Osteoblast (primary cell): Measurements from ENCODE around the gene TACR2. TPM values are rescaled to one million over a fixed set of nuclear protein-coding genes. Genes with fewer than 3 reads are reported as not detected.

Experiments used
- DNase-seq: peaks from one replicate; pipeline ENCODE4 v3.0.0; 2011; ENCODE audit warnings: low spot score, mixed read lengths; ENCODE audit not compliant: insufficient read length; ENCODE audit errors: missing footprints
- H2AFZ ChIP-seq: 2 replicates; pipeline ENCODE4 v1.6.0; 2011; ENCODE audit warnings: mild to moderate bottlenecking, low read length
- H3K27ac ChIP-seq: 2 replicates; pipeline ENCODE4 v1.5.1; 2011; ENCODE audit warnings: mild to moderate bottlenecking, low read depth, low read length, moderate library complexity
- H3K27me3 ChIP-seq: 2 replicates; pipeline ENCODE4 v1.6.0; 2012; ENCODE audit warnings: mild to moderate bottlenecking, control low read depth, inconsistent platforms, low read length, moderate library complexity; ENCODE audit not compliant: insufficient read depth
- H3K36me3 ChIP-seq: 2 replicates; pipeline ENCODE4 v1.5.1; 2011; ENCODE audit warnings: mild to moderate bottlenecking, low read length, control low read depth, moderate library complexity; ENCODE audit not compliant: insufficient read depth
- H3K4me1 ChIP-seq: 2 replicates; pipeline ENCODE4 v1.5.1; 2011; ENCODE audit warnings: mild to moderate bottlenecking, low read length, control low read depth, moderate library complexity; ENCODE audit not compliant: insufficient read depth
- H3K4me2 ChIP-seq: 2 replicates; pipeline ENCODE4 v1.6.0; 2011; ENCODE audit warnings: mild to moderate bottlenecking, low read length; ENCODE audit not compliant: insufficient read depth
- H3K4me3 ChIP-seq: fragments of 200-600 bp; sonication (generic); 3 replicates; pipeline ENCODE4 v1.5.1; 2012; ENCODE audit warnings: mild to moderate bottlenecking, low read length, inconsistent platforms; ENCODE audit not compliant: insufficient read depth
- H3K79me2 ChIP-seq: 2 replicates; pipeline ENCODE4 v1.6.0; 2012; ENCODE audit warnings: mild to moderate bottlenecking, low read length, control low read depth, inconsistent platforms; ENCODE audit not compliant: insufficient read depth
- H3K9me3 ChIP-seq: 2 replicates; pipeline ENCODE4 v1.5.1; 2011; ENCODE audit warnings: low read depth, low read length, control low read depth
- H4K20me1 ChIP-seq: 2 replicates; pipeline ENCODE4 v1.6.0; 2012; ENCODE audit warnings: mild to moderate bottlenecking, low read length, control low read depth; ENCODE audit not compliant: insufficient read depth
- total RNA-seq: library from RNA; depleted of rRNA; stranded (reverse); fragments of >200 nt; gene quantifications from 2 replicates; pipeline ENCODE4 v1.2.3, GENCODE V29; 2012
- TF ChIP-seq, protein P1 (sequence below): IDR thresholded peaks from 2 replicates; pipeline ENCODE4 v1.5.1; 2011; ENCODE audit warnings: mild to moderate bottlenecking, low read depth, low read length, moderate library complexity; ENCODE audit errors: extremely low read depth

Gene TACR2
- total RNA-seq, 1 donor: 0.36 TPM

DNA sequence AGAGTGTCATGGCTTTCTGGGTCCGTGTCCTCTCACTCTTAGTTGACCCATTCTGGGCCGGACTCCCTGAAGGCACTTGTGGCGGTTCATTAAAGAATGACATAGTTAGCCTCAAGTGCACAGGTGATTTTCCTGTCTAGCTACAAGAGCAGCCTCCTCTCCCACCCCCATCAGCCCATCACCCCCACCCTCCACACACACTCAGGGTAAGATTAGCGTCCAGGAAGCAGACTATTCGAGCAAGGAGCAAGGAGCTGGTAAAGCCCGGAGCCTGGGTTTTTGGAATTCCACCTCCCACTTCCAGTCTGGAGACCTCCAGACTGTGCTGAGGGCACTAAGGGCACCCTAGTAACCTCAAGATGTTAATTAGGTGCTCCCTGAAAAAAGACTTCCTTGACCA, 39.5 kb downstream of the TACR2 start:
- TF ChIP-seq, protein P1, sequence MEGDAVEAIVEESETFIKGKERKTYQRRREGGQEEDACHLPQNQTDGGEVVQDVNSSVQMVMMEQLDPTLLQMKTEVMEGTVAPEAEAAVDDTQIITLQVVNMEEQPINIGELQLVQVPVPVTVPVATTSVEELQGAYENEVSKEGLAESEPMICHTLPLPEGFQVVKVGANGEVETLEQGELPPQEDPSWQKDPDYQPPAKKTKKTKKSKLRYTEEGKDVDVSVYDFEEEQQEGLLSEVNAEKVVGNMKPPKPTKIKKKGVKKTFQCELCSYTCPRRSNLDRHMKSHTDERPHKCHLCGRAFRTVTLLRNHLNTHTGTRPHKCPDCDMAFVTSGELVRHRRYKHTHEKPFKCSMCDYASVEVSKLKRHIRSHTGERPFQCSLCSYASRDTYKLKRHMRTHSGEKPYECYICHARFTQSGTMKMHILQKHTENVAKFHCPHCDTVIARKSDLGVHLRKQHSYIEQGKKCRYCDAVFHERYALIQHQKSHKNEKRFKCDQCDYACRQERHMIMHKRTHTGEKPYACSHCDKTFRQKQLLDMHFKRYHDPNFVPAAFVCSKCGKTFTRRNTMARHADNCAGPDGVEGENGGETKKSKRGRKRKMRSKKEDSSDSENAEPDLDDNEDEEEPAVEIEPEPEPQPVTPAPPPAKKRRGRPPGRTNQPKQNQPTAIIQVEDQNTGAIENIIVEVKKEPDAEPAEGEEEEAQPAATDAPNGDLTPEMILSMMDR: no peak
- no peak overlapping the region for H3K27ac ChIP-seq
- DNase-seq: no peak
- H3K27me3 ChIP-seq: no peaks in the 10 kb centered on the region
- H3K9me3 ChIP-seq: no peaks in the 10 kb centered on the region
- no peak overlapping the region for H3K4me2 ChIP-seq
- peaks cover 5% of the 10 kb centered on the region for H4K20me1 ChIP-seq
- peaks cover 6% of the 10 kb centered on the region for H3K4me1 ChIP-seq
- H3K36me3 ChIP-seq: peaks cover 37% of the 10 kb centered on the region
- H3K4me3 ChIP-seq: no peak overlapping the region
- H2AFZ ChIP-seq: no peak overlapping the region
- H3K79me2 ChIP-seq: peaks cover 58% of the 10 kb centered on the region

- Histone ChIP-seq H3K27ac (no peak overlapping the region), H3K27me3 (no peaks in the 10 kb centered on the region), H3K4me3 (no peak overlapping the region), H4K20me1 (peaks cover 3% of the 10 kb centered on the region), H2AFZ (no peak overlapping the region), H3K4me2 (no peak overlapping the region), H3K4me1 (peaks cover 5% of the 10 kb centered on the region), H3K36me3 (peaks cover 37% of the 10 kb centered on the region), H3K79me2 (peaks cover 62% of the 10 kb centered on the region), H3K9me3 (no peaks in the 10 kb centered on the region)
- DNase-seq: no peak
- TF ChIP-seq, protein P1: no peak
Observed at GRCh38 chr10:69376662-69377061, 40.1 kb downstream of the TACR2 start.

GRCh38 chr10:69375307-69376151, 41.2 kb downstream of the TACR2 start:
- H4K20me1 ChIP-seq: peaks cover 3% of the 10 kb centered on the region
- peaks cover 5% of the 10 kb centered on the region for H3K4me1 ChIP-seq
- no peaks in the 10 kb centered on the region for H3K27me3 ChIP-seq
- peaks cover 71% of the 10 kb centered on the region for H3K79me2 ChIP-seq
- H3K27ac ChIP-seq: no peak overlapping the region
- no peak overlapping the region for H3K4me3 ChIP-seq
- TF ChIP-seq, protein P1: no peak
- H3K36me3 ChIP-seq: peaks cover 39% of the 10 kb centered on the region
- no peak for DNase-seq
- no peak overlapping the region for H3K4me2 ChIP-seq
- no peak overlapping the region for H2AFZ ChIP-seq
- H3K9me3 ChIP-seq: no peaks in the 10 kb centered on the region

- Histone ChIP-seq H3K27ac (no peak overlapping the region), H3K4me3 (no peak overlapping the region), H3K27me3 (no peaks in the 10 kb centered on the region), H2AFZ (no peak overlapping the region), H3K36me3 (peaks cover 39% of the 10 kb centered on the region), H4K20me1 (peaks cover 3% of the 10 kb centered on the region), H3K4me1 (peaks cover 5% of the 10 kb centered on the region), H3K4me2 (no peak overlapping the region), H3K79me2 (peaks cover 72% of the 10 kb centered on the region), H3K9me3 (no peaks in the 10 kb centered on the region)
- TF ChIP-seq, protein P1: no peak
- DNase-seq: no peak
Observed at GRCh38 chr10:69374931-69375306, 41.8 kb downstream of the TACR2 start.
